NCI-H2029 treated with DMSO at 0.1 percent for 48 hours (cell line): Measurements from ENCODE around the gene KIAA0232.

ENCODE experiments used
- DNase-seq: peaks from one replicate; lab custom pipeline; 2025; lab: John Stamatoyannopoulos, UW

Gene KIAA0232, protein sequence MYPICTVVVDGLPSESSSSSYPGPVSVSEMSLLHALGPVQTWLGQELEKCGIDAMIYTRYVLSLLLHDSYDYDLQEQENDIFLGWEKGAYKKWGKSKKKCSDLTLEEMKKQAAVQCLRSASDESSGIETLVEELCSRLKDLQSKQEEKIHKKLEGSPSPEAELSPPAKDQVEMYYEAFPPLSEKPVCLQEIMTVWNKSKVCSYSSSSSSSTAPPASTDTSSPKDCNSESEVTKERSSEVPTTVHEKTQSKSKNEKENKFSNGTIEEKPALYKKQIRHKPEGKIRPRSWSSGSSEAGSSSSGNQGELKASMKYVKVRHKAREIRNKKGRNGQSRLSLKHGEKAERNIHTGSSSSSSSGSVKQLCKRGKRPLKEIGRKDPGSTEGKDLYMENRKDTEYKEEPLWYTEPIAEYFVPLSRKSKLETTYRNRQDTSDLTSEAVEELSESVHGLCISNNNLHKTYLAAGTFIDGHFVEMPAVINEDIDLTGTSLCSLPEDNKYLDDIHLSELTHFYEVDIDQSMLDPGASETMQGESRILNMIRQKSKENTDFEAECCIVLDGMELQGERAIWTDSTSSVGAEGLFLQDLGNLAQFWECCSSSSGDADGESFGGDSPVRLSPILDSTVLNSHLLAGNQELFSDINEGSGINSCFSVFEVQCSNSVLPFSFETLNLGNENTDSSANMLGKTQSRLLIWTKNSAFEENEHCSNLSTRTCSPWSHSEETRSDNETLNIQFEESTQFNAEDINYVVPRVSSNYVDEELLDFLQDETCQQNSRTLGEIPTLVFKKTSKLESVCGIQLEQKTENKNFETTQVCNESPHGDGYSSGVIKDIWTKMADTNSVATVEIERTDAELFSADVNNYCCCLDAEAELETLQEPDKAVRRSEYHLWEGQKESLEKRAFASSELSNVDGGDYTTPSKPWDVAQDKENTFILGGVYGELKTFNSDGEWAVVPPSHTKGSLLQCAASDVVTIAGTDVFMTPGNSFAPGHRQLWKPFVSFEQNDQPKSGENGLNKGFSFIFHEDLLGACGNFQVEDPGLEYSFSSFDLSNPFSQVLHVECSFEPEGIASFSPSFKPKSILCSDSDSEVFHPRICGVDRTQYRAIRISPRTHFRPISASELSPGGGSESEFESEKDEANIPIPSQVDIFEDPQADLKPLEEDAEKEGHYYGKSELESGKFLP (N-terminal part only)

DNA sequence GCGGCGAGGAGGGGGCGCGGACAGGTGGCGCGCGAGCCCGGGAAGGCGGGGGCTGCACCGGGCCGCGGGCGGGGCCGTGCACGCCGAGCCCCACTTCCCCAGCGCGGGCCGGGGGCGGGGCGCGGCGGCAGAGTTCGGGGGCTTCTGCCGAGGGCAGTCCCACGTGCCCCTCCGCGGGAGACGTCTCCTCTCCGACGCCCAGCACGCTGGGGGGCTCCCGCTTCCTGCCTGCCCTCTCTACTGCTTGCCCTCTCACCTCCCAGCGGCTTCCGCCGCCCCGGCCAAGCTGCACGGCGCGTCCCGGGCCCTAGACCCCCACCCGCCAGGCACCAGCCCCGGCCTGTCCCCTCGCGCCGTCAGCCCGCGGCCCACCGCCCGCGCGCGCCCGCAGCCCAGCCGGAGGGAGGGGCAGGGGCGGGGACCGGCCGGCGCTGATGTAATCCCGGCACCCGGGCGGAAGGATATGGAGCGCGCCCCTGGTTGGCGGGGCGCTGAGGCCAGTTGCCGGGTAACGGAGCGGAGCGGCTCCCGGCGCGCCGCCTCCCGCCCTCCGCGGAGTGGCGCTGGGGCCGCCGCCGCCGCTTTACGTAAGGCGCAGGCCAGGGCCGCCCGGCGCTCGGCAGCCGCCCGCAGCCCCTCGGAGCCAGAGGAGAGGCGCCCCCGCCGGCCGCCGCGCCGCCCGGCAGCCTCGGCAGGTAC is at the start of gene KIAA0232:
Gene KIAA0232, plus strand, starts transcription at position 581 of the 699 bp plus-strand sequence. CDS start 41,727 bp downstream, outside the sequence.
- peak; percentile 27 for DNase-seq

DNA sequence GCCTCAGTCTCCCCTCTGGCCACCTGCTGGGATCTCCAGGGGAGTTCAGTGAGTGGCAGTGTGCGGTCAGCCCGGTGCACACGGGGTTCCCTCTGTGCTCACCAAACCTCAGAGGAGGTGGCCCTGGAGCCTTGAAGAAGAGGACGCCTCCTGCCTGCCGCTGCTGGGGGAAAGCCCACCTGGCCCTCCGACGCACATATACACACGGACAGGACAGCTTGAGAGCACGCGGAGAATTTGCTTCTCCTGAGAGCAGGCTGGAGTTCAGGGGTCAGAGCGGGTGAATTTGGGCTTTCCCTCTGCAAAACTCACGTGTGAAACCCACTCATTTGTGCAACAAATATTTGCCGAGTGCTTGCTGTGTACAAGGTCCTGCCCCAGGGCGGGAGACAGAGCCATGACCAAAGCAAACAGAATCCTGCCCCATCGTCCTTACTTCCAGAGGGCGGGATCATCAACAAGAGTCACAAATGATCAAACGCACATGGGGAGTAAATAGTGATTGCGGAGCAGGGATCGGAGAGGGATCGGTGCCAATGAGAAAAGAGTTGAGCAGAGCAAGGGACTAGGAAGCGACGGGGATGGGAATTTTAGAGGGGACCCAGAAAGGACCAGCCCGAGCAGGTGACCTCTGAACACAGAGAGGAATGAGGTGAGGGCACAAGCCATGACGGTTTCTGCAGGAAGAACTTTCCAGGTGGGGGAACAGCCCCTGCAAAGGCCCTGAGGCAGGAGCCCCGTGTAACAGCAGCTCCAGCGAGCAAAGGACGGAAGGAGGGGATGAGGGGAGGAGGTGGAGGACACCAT is 49.0 kb upstream of the KIAA0232 start:
- DNase-seq, result no peak

- no peak for DNase-seq
Observed at GRCh38 chr4:6734165-6734786, 48.3 kb upstream of the KIAA0232 start.

GRCh38 chr4:6739920-6740319 is 42.6 kb upstream of the KIAA0232 start:
- DNase-seq, result no peak

DNA sequence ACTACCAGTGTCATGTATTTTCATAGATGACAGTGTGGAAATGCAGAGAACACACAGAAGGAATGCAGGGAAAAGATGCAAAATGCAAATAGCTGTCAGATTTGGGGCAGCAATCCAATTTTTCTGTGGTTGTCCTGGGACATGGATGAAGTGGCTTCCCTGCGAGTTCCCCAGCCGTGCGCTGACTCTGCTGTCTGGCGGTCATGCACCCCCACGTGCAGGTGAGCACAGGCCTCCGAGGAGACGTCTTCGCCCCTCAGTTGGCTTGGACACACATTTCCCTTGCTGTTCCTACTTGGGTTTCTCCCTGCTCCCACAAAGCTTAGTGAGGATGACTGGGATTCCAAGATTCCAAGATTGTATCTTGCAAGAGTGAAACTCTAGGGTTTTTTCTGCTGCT is 42.2 kb upstream of the KIAA0232 start:
- no peak for DNase-seq

DNA sequence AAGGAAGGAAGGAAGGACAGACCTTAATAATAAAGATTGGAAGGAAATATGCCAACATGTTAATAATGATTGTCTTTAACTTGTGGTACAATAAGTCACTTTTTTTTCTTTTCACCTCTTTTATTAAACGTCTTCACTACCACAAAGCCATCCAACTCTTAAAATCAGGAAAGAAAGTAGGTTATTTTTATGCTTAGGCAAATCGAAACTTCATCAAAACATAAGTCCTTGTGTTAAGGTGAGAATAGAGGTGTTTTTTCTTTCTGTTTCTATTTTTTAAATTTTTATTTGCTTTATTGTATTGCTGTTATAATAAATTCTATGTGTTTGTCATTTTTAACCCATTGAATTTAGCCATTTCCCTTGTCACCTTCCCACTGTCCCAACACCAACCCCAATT is 40.0 kb upstream of the KIAA0232 start:
- no peak for DNase-seq

DNA sequence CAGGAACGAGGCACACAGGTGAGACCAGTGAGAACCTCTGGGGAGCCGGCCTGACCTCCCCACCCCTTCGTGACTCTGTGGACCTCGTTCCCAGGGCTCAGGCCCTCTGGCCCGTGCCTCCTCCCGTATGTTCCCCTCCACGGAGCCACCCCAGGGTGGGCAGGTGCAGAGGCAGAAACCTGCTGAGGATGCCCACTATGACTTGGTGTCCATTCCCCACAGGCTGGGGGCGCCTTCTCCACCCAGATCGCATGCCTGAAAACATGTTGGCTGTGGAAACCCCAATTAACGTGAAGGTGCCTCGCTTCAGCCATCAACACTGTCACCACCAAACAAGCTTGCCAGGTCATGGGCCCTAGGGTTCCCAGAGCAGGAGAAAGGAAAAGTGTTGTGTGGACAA is 39.5 kb upstream of the KIAA0232 start:
- DNase-seq, result no peak

DNA sequence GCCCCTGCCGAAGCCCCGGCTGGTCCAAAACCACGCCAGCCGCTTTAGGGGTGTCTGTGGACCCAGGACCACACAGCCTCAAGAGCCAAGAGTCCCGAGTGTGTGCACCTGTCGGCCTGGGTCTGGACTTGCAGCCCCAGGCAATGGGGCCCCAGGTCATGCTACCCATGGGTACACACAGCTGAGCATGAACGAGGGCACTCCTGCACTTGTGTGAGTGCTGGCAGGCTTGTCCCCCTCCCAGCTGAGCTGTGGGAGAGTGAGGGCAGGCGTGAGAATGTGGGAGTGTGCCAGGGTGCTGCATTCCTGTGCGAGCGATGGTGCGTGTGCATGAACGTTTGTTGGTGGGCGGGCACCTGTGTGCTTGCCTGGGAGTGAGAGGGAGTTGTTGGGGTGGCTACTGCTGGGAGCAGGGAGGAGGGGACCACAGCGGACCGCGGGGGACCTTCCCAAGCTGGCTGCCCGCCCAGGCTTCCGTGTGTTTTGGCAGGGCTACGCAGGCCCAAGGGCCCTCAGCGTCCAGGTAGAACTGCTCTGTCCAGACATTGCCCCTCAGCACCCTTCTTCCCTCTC is 35.7 kb upstream of the KIAA0232 start:
- peak; percentile 95 for DNase-seq

- DNase-seq, result peak; percentile 92
Observed at GRCh38 chr4:6747294-6748051, 35.1 kb upstream of the KIAA0232 start.

DNA sequence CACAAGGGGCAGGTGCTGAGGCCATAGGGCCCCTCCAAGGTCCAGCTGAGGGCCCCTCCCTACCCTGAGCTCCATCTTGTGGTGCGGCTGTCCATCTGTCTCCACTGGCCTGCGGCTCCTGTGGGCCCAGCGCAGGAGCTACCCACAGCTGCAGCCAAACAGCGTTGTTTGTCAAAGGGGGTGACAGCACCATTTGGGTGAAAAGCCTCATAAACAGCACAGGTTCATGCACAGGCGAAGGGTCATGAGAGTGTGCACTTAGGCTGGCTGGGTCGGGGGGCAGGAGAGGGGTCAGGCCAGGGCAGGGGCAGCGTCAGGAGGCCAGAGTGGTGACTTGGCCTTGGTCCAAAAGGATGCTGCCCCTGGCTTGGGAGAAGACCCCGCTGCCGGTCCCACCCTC is 34.2 kb upstream of the KIAA0232 start:
- no peak for DNase-seq

DNA sequence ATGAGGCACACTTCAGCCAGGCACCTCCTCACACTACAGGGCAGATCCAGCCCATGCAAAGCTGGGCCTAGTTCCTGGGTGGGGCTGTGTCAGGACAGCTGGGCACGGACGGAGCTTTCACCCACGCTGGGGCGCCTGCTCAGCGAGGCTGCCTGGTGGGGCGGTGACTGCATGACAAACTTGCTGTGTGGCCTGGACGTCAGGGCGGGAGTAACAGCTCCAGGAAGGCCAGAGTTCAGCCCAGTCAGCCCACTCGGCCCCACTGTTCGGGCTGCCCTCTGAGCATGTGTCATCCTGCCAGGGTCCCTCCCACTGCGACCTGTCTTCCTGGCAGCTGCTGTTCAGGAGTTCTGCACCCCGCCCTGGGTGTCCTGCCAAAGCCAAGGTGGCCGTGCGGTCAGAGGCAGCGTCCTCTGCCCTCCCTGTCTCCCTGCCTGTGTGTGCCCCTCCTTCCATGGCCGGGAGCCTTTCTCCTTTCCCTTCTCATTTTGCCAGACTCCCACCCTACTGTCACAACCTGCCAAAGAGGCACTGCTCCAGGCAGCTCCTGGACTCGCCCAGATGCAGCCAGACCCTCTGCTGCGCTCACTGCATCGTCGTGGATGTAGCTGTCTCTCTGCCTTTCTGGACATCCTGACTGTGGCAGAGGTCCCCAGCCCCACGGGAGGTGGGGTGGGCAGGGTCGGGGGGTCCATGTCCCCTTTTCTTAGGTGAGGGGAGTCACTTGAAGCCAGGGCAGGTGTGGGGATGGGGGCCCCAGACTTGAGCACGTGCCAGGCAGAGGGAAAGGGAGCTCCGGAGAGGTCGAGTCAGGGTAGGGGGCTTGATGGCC is 33.0 kb upstream of the KIAA0232 start:
- DNase-seq, result peak; percentile 11

- DNase-seq, result no peak
Observed at GRCh38 chr4:6750286-6751221, 32.0 kb upstream of the KIAA0232 start.

DNA sequence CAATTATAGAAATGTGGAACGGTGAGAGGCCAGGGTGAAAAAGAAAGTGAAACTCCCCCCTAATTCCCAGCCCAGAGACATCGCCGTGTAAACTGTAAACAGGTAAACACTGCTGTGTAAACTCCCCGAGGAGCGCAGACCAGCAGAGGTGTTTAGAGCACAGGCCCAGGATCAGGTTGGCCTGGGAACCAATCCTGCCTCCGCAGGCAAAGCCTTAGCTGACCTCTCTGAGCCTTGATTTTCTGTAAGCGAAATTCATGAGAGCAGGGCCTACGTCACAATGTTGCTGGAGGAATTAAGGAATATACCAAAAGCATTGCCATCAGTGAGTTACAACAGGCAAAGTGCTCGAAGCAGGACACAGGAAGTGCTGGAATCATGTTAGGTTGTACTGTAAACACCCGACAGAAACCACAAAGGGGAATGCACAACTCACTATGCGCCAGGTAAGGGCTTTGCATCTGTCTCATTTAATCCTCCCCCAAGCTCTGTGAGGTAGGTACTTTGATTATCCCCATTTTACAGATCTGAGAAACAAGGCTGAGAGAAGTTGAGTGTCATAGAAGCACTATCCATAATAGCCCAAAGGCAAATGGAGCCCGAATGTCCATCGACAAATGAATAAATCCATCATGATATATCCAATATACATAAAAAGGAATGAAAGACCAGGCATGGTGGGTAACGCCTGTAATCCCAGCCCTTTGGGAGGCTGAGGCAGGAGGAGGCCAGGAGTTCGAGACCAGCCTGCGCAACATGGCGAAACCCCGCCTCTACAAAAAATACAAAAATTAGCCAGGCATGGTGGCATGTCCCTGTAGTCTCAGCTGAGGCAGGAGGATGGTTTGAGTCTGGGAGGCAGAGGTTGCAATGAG is 30.7 kb upstream of the KIAA0232 start:
- DNase-seq, result peak; percentile 47

DNA sequence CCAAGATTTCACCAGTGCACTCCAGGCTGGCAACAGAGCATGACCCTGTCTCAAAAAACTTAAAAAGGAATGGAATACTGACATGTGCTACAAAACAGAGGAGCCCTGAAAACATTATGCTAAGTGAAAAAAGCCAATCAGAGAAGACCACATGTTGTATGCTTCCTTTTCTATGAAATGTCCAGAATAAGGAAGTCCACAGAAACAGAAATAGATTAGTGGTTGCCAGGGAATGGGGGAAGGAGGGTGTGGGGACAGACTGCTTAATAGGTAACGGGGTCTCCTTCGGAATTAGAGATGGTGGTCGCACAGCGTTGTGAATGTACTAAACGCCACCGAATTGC is 30.1 kb upstream of the KIAA0232 start:
- DNase-seq, result no peak

GRCh38 chr4:6753103-6753560 is 29.4 kb upstream of the KIAA0232 start:
- DNase-seq, result no peak

DNA sequence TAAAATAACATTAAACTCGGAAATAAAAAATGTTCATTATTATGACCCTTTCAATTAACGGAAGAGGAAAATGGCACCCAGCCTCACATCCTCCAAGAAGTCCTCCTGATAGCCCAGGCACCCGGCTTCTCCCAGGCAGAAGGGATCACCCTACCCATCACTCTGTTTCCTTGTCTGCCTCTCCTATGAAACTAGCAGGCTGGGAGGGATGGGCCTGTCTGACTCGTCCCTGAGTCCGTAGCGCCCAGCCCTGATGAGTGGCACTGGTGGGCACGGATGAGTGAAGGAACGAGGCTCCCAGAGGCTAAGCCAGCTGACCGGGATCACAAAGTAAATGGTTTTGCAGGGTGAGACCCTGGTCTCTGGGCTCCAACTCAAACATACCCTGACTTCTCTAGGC is 28.6 kb upstream of the KIAA0232 start:
- DNase-seq, result no peak
